ENCODE data around the gene RAD51B.
A peak's percentile ranks its signal among the peaks of the same experiment; 100 is the strongest.

RAD51B gene

DNA sequence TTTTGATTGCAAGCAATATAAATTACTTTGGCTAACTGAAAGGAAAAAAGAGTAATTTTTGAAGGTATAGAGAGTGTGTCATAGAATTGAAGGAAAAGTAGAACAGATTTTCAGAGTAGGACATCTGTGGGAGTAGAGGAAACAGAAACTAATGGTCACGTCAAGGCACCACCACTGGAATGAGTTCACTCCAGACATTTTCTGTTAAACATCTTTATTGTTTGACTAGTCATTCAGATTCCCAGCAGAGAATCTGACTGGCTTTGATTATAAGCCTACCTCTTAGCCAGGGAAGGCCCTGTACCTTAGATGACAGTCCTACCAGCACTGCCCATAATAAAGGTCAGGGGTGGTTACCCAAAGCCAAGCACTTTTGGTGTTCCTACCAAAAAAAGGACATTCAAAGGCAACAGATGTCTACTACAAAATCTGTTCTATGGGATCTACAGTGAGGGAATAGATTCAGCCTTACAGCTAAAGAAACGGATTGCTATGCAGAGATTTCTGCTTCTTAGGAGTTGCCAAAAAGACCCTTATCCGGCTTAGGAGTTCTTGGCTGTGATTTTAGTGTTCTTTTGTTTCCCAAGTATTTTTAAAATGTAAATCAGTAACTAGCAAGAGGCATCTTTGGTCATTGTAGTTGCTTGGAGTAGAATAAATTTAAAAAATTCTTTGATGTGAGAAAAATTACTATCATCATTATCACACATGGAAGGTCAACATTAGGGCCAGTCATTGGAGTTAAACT is 410.8 kb downstream of the RAD51B start:
- H3K9ac ChIP-seq (ENCODE audit: low read length), result no peak overlapping the region
- no peaks in the 10 kb centered on the region for H3K9me3 ChIP-seq (ENCODE audit: control insufficient read depth, low read depth, low read length)
- no peaks in the 10 kb centered on the region for H3K36me3 ChIP-seq (ENCODE audit: control insufficient read depth, low read depth, low read length)
- H3K27ac ChIP-seq (ENCODE audit: low read length), result peak overlapping the region; percentile 47
- H3K4me1 ChIP-seq (ENCODE audit: control insufficient read depth, low read depth, low read length), result peaks cover 27% of the 10 kb centered on the region
- no peaks in the 10 kb centered on the region for H3K27me3 ChIP-seq (ENCODE audit: control insufficient read depth, insufficient read depth, low read length)
- no peak overlapping the region for H3K4me3 ChIP-seq (ENCODE audit: low read length)

DNA sequence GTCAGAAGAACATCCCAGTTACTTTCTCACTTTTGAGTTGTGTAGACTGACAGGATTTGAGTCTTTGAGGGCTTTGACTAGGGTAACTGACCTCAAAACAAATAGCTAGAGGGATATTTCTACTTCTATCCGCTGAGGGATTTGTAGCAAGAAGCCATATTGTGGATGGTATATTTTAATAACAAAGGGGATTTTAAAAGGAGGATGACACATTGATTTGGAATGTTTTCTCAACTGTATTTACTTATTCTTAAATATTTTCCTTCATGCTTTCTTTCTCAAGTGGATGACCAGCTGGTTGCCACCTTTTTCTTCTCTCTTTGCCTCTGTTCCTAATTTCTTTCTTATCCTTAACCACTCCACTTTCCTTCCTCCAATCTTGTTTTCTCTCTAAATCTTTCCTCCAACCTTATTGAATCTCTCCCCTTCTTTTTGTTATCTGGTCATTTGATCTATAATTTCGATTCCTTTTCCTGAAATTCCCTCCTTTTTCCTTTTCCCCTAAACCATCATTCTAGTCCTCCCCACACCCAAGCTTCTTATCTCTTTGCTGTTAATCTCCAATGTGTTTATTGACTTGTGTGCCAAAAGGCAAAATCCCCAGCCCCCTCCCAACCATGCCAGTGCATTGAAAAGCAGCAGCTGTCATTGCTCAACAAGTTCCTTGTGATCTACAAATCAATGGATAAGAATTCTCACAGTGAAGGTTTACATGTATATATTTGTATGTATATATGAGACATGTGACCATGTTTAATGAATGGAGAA is 411.6 kb downstream of the RAD51B start:
- peak overlapping the region; percentile 1 for H3K4me3 ChIP-seq (ENCODE audit: low read length)
- no peak overlapping the region for H3K27ac ChIP-seq (ENCODE audit: low read length)
- H3K4me1 ChIP-seq (ENCODE audit: control insufficient read depth, low read depth, low read length), result peaks cover 27% of the 10 kb centered on the region
- H3K36me3 ChIP-seq (ENCODE audit: control insufficient read depth, low read depth, low read length), result no peaks in the 10 kb centered on the region
- no peak overlapping the region for H3K9ac ChIP-seq (ENCODE audit: low read length)
- no peaks in the 10 kb centered on the region for H3K27me3 ChIP-seq (ENCODE audit: control insufficient read depth, insufficient read depth, low read length)
- H3K9me3 ChIP-seq (ENCODE audit: control insufficient read depth, low read depth, low read length), result no peaks in the 10 kb centered on the region

GRCh38 chr14:68231898-68232297 is 412.3 kb downstream of the RAD51B start:
- Histone ChIP-seq H3K4me1 (ENCODE audit: control insufficient read depth, low read depth, low read length) (peaks cover 27% of the 10 kb centered on the region), H3K4me3 (ENCODE audit: low read length) (no peak overlapping the region), H3K27me3 (ENCODE audit: control insufficient read depth, insufficient read depth, low read length) (no peaks in the 10 kb centered on the region)

GRCh38 chr14:68232300-68233055 is 412.9 kb downstream of the RAD51B start:
- Histone ChIP-seq H3K4me3 (ENCODE audit: low read length) (no peak overlapping the region), H3K36me3 (ENCODE audit: control insufficient read depth, low read depth, low read length) (no peaks in the 10 kb centered on the region), H3K9me3 (ENCODE audit: control insufficient read depth, low read depth, low read length) (no peaks in the 10 kb centered on the region), H3K4me1 (ENCODE audit: control insufficient read depth, low read depth, low read length) (peaks cover 27% of the 10 kb centered on the region), H3K27me3 (ENCODE audit: control insufficient read depth, insufficient read depth, low read length) (no peaks in the 10 kb centered on the region), H3K9ac (ENCODE audit: low read length) (no peak overlapping the region), H3K27ac (ENCODE audit: low read length) (no peak overlapping the region)

More at GRCh38 chr14:68231898-68232297, 412.3 kb downstream of the RAD51B start:
- H3K9me3 ChIP-seq (ENCODE audit: control insufficient read depth, low read depth, low read length), result no peaks in the 10 kb centered on the region
- H3K27ac ChIP-seq (ENCODE audit: low read length), result no peak overlapping the region
- H3K36me3 ChIP-seq (ENCODE audit: control insufficient read depth, low read depth, low read length), result no peaks in the 10 kb centered on the region
- no peak overlapping the region for H3K9ac ChIP-seq (ENCODE audit: low read length)

GRCh38 chr14:68233101-68233784 is 413.7 kb downstream of the RAD51B start:
- no peaks in the 10 kb centered on the region for H3K9me3 ChIP-seq (ENCODE audit: control insufficient read depth, low read depth, low read length)
- H3K4me3 ChIP-seq (ENCODE audit: low read length), result no peak overlapping the region
- no peak overlapping the region for H3K27ac ChIP-seq (ENCODE audit: low read length)
- no peaks in the 10 kb centered on the region for H3K36me3 ChIP-seq (ENCODE audit: control insufficient read depth, low read depth, low read length)
- no peak overlapping the region for H3K9ac ChIP-seq (ENCODE audit: low read length)
- H3K27me3 ChIP-seq (ENCODE audit: control insufficient read depth, insufficient read depth, low read length), result no peaks in the 10 kb centered on the region
- peaks cover 27% of the 10 kb centered on the region for H3K4me1 ChIP-seq (ENCODE audit: control insufficient read depth, low read depth, low read length)

DNA sequence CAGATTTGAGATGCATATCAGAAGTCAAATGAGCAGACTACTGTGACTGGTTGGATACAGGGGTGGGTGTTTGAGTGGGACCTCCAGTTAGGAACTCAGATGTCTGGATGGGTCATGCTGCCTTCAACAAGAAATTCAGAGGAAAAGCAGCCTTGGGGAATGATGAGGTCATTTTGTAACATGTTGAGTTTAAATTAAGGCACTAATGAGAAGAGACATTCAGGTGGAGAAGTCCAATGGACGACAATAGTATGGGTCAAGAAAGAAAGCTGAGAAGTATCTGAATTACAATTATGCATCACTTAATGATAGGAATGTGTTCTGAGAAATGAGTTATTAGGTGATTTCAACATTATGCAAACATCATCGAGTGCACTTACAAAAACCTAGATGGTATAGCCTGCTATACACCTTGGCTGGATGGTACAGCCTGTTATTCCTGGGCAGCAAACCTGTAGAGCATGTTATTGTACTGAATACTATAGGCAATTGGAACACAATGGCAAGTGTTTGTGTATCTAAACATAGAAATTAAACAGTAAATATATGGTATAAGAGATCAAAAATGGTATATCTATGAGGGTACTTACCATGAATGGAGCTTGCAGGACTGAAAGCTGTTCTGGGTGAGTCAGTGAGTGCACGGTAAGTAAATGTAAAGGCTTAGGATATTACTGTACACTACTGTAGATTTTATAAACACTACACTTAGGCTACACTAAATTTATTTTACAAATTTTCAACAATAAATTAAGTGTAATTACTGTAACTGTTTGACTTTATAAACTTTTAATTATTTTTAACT is 414.7 kb downstream of the RAD51B start:
- Histone ChIP-seq H3K27ac (ENCODE audit: low read length) (no peak overlapping the region), H3K9ac (ENCODE audit: low read length) (no peak overlapping the region), H3K4me3 (ENCODE audit: low read length) (no peak overlapping the region), H3K27me3 (ENCODE audit: control insufficient read depth, insufficient read depth, low read length) (no peaks in the 10 kb centered on the region), H3K9me3 (ENCODE audit: control insufficient read depth, low read depth, low read length) (no peaks in the 10 kb centered on the region), H3K36me3 (ENCODE audit: control insufficient read depth, low read depth, low read length) (no peaks in the 10 kb centered on the region), H3K4me1 (ENCODE audit: control insufficient read depth, low read depth, low read length) (peaks cover 27% of the 10 kb centered on the region)

DNA sequence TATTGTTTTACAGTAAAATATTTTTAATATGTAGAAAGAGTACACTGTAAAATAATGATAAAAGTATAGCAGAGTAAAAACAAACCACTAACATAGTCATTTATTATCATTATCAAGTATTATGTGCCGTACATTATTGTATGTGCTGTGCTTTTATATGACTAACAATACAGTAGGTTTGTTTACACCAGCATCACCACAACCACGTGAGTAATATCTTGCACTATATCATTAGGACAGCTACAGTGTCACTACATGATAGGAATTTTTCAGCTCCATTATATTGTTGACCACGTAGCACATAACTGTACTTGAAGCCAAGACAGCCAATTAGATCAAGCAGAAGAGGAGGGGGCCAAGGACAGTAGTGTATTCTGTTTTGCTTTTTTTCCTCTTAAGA is 415.4 kb downstream of the RAD51B start:
- no peak overlapping the region for H3K4me3 ChIP-seq (ENCODE audit: low read length)
- H3K9ac ChIP-seq (ENCODE audit: low read length), result no peak overlapping the region
- no peaks in the 10 kb centered on the region for H3K36me3 ChIP-seq (ENCODE audit: control insufficient read depth, low read depth, low read length)
- H3K4me1 ChIP-seq (ENCODE audit: control insufficient read depth, low read depth, low read length), result peaks cover 27% of the 10 kb centered on the region
- H3K27ac ChIP-seq (ENCODE audit: low read length), result no peak overlapping the region
- no peaks in the 10 kb centered on the region for H3K9me3 ChIP-seq (ENCODE audit: control insufficient read depth, low read depth, low read length)
- no peaks in the 10 kb centered on the region for H3K27me3 ChIP-seq (ENCODE audit: control insufficient read depth, insufficient read depth, low read length)

- no peaks in the 10 kb centered on the region for H3K36me3 ChIP-seq (ENCODE audit: control insufficient read depth, low read depth, low read length)
- H3K27me3 ChIP-seq (ENCODE audit: control insufficient read depth, insufficient read depth, low read length), result no peaks in the 10 kb centered on the region
- no peak overlapping the region for H3K4me3 ChIP-seq (ENCODE audit: low read length)
- peaks cover 11% of the 10 kb centered on the region for H3K4me1 ChIP-seq (ENCODE audit: control insufficient read depth, low read depth, low read length)
- no peak overlapping the region for H3K27ac ChIP-seq (ENCODE audit: low read length)
- no peaks in the 10 kb centered on the region for H3K9me3 ChIP-seq (ENCODE audit: control insufficient read depth, low read depth, low read length)
- no peak overlapping the region for H3K9ac ChIP-seq (ENCODE audit: low read length)
Measured at GRCh38 chr14:68236582-68237458, 417.2 kb downstream of the RAD51B start.

GRCh38 chr14:68238551-68238950 is 419.0 kb downstream of the RAD51B start:
- no peaks in the 10 kb centered on the region for H3K9me3 ChIP-seq (ENCODE audit: control insufficient read depth, low read depth, low read length)
- H3K9ac ChIP-seq (ENCODE audit: low read length), result no peak overlapping the region
- no peaks in the 10 kb centered on the region for H3K36me3 ChIP-seq (ENCODE audit: control insufficient read depth, low read depth, low read length)
- H3K27ac ChIP-seq (ENCODE audit: low read length), result no peak overlapping the region
- H3K4me1 ChIP-seq (ENCODE audit: control insufficient read depth, low read depth, low read length), result no peaks in the 10 kb centered on the region
- no peaks in the 10 kb centered on the region for H3K27me3 ChIP-seq (ENCODE audit: control insufficient read depth, insufficient read depth, low read length)
- H3K4me3 ChIP-seq (ENCODE audit: low read length), result no peak overlapping the region

DNA sequence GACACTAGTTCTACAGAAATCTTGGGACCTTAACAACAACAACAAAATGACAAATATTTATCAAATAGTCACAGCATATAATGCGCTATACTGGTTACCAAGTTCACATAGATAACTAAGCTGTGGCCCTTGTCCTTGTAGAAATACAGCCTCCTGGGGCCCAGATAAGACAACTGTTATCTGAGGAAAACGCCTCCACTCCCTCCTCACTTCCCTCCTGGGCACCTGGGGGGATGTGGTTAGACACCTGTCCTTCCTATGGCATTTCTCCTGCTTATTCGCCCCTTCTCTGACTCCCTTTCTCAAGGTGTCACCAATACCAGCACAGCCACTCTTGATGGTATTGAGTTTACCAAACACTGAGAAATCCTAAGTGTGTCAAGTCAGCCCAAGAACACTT is 419.4 kb downstream of the RAD51B start:
- Histone ChIP-seq H3K9me3 (ENCODE audit: control insufficient read depth, low read depth, low read length) (no peaks in the 10 kb centered on the region), H3K27me3 (ENCODE audit: control insufficient read depth, insufficient read depth, low read length) (no peaks in the 10 kb centered on the region), H3K36me3 (ENCODE audit: control insufficient read depth, low read depth, low read length) (no peaks in the 10 kb centered on the region), H3K9ac (ENCODE audit: low read length) (no peak overlapping the region), H3K27ac (ENCODE audit: low read length) (no peak overlapping the region), H3K4me1 (ENCODE audit: control insufficient read depth, low read depth, low read length) (no peaks in the 10 kb centered on the region), H3K4me3 (ENCODE audit: low read length) (no peak overlapping the region)

All from iPS-18a (cell line).